ENCODE measurements around the gene PHLDA3.

PHLDA3 gene

DNA sequence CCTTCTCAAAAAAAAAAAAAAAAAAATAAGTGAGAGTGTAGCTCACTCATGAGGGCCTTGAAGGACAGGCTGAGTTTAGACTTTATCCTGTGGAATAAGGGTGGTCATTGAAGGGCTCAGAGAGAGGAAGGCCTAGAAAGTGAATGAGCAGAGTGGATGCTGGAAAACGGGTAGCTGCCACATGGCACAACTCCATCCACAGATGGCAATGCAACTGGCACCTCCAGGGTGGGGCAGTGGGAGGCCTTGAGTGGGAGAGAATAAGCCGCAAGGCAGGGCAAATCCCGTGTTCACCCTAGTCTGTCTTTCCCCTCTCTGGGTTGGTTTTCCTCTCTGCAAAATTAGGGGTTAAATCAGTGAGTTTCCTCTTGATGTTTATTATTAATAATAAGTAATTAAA, 50.5 kb downstream of the PHLDA3 start:
- TF ChIP-seq, protein P1, sequence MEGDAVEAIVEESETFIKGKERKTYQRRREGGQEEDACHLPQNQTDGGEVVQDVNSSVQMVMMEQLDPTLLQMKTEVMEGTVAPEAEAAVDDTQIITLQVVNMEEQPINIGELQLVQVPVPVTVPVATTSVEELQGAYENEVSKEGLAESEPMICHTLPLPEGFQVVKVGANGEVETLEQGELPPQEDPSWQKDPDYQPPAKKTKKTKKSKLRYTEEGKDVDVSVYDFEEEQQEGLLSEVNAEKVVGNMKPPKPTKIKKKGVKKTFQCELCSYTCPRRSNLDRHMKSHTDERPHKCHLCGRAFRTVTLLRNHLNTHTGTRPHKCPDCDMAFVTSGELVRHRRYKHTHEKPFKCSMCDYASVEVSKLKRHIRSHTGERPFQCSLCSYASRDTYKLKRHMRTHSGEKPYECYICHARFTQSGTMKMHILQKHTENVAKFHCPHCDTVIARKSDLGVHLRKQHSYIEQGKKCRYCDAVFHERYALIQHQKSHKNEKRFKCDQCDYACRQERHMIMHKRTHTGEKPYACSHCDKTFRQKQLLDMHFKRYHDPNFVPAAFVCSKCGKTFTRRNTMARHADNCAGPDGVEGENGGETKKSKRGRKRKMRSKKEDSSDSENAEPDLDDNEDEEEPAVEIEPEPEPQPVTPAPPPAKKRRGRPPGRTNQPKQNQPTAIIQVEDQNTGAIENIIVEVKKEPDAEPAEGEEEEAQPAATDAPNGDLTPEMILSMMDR (conservative IDR thresholded peaks at IDR 0.05; ENCODE audit: low read depth, low read length) = no peak
- H3K79me2 ChIP-seq (ENCODE audit: insufficient read depth, low read depth) = no peaks in the 10 kb centered on the region
- H3K36me3 ChIP-seq (ENCODE audit: insufficient read depth) = no peaks in the 10 kb centered on the region
- no peaks in the 10 kb centered on the region for H4K20me1 ChIP-seq (ENCODE audit: insufficient read depth)
- H3K4me2 ChIP-seq = no peak overlapping the region
- H3K4me1 ChIP-seq (ENCODE audit: low read depth, poor library complexity, severe bottlenecking) = no peaks in the 10 kb centered on the region
- H2AFZ ChIP-seq (ENCODE audit: low read depth) = no peak overlapping the region
- H3K27ac ChIP-seq = no peak overlapping the region
- peaks cover 13% of the 10 kb centered on the region; the same call in 1 of the 2 replicates for H3K27me3 ChIP-seq (ENCODE audit: insufficient read depth, low read depth)
- H3K9ac ChIP-seq = no peak overlapping the region
- H3K4me3 ChIP-seq (IDR thresholded peaks at IDR 0.05; ENCODE audit: insufficient read depth, low read depth, low read length) = no peak overlapping the region
